GM12873 (cell line): ENCODE results near the gene FADD.

Experiments
- CTCF ChIP-seq: IDR thresholded peaks from 2 replicates; pipeline ENCODE4 v1.5.1; 2012; ENCODE audit warnings: low read depth, mild to moderate bottlenecking, moderate library complexity, low read length, control low read depth; ENCODE audit not compliant: insufficient read depth; ENCODE audit errors: missing control alignments

Gene FADD

GRCh38 chr11:70161043-70161625, 42.0 kb upstream of the FADD start:
- no peak for TF ChIP-seq CTCF

DNA sequence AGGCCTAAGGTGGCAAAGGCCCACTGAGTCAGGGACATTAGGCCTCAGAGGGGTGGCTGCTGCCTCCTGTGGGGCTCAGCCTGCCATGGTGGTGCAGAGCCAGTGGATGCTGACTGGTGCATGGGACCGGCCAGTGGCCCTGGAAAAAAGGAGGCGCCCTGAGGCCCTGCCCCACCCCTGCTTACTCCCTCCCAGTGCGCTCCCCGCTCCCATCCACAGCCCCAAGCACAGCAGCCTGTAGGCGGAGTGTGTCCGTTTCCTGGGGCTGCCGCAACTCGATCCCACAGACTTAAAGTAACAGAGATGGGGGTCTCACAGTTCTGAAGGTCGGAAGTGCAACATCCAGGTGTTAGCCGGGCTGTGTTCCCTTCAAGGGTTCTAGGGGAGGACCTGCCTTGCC, 38.4 kb upstream of the FADD start:
- TF ChIP-seq CTCF: no peak

DNA sequence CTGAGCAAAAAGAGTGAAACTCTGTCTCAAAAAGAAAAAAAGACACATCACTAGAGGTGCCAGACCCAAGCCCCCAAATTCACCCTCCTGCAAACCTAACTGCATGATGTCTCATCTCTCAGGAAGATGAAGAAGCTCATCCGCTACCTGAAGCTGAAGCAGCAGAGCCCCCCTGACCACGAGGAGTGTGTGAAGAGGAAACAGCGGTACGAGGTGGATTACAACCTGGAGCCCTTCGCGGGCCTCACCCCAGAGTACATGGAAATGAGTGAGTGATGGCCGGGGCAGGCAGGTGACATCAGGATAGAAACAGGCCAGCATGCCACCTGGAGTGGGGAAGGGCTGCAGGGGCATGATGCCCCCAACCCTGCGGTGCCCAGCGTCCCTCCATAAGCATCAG, 36.0 kb upstream of the FADD start:
- TF ChIP-seq CTCF: no peak

GRCh38 chr11:70167723-70168404, 35.2 kb upstream of the FADD start:
- TF ChIP-seq CTCF: no peak

- no peak for TF ChIP-seq CTCF
These were observed 34.7 kb upstream of the FADD start for GRCh38 chr11:70168405-70168754.

DNA sequence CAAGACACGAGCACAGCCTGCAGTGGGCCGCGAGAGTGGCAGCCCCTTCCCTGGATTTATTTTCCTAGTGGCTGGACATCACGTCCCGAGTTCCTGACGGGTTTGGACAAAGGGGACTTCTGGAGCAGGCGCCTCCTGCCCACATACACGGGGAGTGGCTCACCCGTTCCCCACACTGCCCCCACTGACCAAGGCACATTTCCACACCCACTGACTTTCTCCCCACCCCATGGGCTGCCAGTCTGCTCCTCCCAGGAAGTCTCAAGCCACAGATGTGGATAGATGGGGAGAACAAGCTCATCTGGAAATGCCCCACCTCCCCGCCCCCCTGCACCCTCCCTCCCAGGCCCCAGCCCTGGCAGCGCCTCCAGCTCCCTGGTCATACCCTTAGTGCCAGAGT, 34.0 kb upstream of the FADD start:
- TF ChIP-seq CTCF: no peak

DNA sequence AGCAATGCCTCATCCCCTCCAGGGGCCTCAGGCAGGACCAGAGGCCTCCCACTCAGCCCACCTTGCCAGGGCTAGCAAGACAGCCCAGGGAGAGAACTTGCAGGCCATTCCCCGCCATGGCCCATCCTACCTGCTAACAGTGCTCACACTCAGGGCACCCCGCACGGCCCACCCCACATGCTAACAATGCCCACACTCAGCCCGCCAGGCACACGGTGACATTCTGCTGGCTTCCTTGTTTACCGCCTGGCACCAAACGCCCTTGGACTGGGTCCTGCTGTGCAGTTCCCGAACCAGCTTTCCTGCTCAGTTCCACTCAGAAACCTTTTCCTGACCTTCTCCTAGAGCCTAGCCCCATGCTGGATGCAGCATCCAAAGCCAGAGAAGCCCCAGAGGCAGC, 33.5 kb upstream of the FADD start:
- TF ChIP-seq CTCF: no peak
